Activated T-cell treated with anti-CD3 and anti-CD28 coated beads, Interleukin-2, amount 50 U/mL, for 4 hours (primary cell): ENCODE results near the gene ACY1. TPM values are rescaled to one million over a fixed set of nuclear protein-coding genes. Genes with fewer than 3 reads are reported as not detected.

Experiments used
- ATAC-seq, 2 donors: fragments of 200-7000 bp; cut with Tn5 transposase; one replicate each; pipeline ENCODE4 v1.10.0; 2021
- DNase-seq: peaks from one replicate; pipeline ENCODE4 v3.0.0-alpha.2; 2020
- H3K27me3 Mint-ChIP-seq: one replicate; pipeline ENCODE4 v1.8.0; 2021; ENCODE audit warnings: low read depth, mixed read lengths
- H3K36me3 Mint-ChIP-seq: one replicate; pipeline ENCODE4 v1.8.0; 2022; ENCODE audit warnings: mixed read lengths; ENCODE audit not compliant: insufficient read depth
- H3K4me1 Mint-ChIP-seq: one replicate; pipeline ENCODE4 v1.8.0; 2021; ENCODE audit warnings: low read depth, mixed read lengths
- H3K4me3 Mint-ChIP-seq: one replicate; pipeline ENCODE4 v1.8.0; 2021; ENCODE audit warnings: mild to moderate bottlenecking, moderate library complexity, mixed read lengths
- H3K9me3 Mint-ChIP-seq: one replicate; pipeline ENCODE4 v1.8.0; 2021; ENCODE audit warnings: mixed read lengths
- total RNA-seq, 3 donors: library from RNA; stranded (reverse); gene quantifications; one replicate each; pipeline ENCODE4 v1.2.1, GENCODE V29; 2021

ACY1 gene
- total RNA-seq, 3 donors from 2014 or later, result 47.6 to 58.1 (median 55.9) TPM

DNA sequence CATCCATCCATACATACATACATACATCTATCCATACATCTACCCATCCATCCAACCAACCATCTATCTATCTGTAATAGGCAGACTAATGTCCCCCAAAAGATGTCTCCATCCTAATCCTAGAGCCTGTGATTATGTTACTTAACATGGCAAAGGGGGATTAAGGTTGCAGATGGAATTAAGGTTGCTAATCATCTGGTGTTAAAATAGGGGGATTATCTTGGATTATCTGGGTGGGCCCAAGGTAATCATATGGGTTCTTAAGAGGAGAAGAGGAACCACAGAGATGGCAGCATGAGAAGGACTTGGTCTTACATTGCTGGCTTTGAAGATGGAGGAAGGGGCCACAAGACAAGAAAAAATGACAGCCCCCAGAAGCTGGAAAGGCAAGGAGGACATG, 27.1 kb downstream of the ACY1 start:
- no peaks in the 10 kb centered on the region for H3K27me3 Mint-ChIP-seq
- no peak overlapping the region for H3K4me3 Mint-ChIP-seq

DNA sequence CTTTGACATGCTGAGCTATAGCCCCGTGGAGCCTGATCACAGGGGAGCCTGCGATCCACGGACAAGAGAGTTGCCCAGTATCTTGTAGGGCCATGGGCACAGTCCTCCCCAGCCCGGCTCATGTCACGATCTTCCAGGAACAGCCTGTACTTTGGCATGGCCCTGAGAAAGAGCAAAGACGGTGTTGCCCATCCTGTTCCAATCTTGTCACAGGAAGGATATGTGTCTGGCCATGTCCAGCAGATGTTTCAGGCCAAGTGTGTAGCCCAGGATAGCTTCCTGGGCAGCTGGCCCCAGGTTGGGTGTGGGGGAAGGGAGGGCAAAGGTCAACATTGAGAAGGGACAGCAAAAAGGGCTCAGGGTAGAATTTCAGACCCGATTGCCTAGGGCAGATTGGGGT, 29.4 kb downstream of the ACY1 start:
- Mint-ChIP-seq H3K9me3 (no peaks in the 10 kb centered on the region), H3K4me1 (no peaks in the 10 kb centered on the region), H3K36me3 (no peaks in the 10 kb centered on the region), H3K27me3 (no peaks in the 10 kb centered on the region), H3K4me3 (no peak overlapping the region)
- ATAC-seq (no peak), DNase-seq (no peak)

More for the DNA sequence above, 27.1 kb downstream of the ACY1 start:
- Mint-ChIP-seq H3K9me3 (no peaks in the 10 kb centered on the region), H3K36me3 (no peaks in the 10 kb centered on the region), H3K4me1 (peaks cover 8% of the 10 kb centered on the region)
- ATAC-seq (no peak), DNase-seq (no peak)

DNA sequence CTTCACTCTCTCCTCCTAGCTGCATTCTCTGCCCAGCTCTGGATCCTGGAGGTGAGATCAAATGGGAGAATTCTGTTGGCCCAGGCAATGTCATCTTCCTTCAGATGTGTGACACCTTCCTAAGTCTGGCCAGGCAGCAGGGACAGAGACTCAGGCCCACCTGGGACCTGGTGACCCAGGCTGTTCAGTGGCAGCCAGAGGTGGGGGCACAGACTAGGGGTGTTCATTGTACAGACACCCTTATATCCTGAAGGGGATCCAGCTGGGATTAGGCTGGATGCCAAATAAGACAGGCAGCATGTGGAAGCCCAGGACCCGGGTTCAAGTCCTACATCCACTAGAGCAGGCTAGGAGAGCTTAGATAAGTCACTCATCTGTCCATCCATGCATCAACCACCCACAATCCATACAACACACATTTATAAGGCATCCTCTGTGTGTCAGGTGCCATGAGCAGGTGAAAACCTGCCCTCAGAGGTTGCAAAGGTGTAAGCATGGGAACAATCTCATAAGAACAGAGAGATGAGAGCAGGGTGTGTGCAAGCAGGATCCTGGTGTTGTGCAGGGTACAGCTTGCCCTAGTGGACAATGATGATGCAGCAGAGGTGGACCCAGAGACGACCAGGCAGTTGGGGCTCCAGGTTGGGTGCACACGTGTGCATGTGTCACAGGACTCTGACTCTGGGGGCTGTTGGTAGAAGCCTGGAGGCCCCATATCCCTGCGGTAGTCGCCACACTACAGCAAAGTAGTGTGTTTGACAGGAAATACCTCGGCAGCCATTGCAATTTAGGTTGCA, 30.7 kb downstream of the ACY1 start:
- Mint-ChIP-seq H3K27me3 (no peaks in the 10 kb centered on the region), H3K9me3 (no peaks in the 10 kb centered on the region), H3K36me3 (no peaks in the 10 kb centered on the region), H3K4me3 (no peak overlapping the region), H3K4me1 (no peaks in the 10 kb centered on the region)
- DNase-seq (no peak), ATAC-seq (no peak)

DNA sequence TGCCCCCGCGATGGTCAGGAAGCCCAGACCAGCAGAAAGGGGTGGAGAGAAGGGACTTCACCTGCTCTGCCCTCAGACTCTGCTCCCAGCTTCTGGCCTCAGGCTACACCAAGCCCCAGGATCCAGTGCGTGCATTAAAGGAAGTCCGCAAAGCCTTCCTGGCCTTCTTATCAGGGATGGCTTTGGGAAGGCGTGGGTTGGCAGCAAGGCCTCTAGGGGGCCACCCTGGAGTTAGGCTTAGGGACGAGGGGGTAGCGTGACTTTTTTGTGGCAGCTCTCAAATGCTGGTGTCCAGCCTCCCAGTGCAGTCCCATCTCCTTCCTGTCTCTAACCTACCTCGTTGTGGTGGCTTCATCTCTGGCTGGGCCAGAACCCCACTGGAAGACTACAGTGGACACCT, 31.3 kb downstream of the ACY1 start:
- H3K4me3 Mint-ChIP-seq, result no peak overlapping the region
- H3K4me1 Mint-ChIP-seq, result no peaks in the 10 kb centered on the region
- no peaks in the 10 kb centered on the region for H3K9me3 Mint-ChIP-seq
- ATAC-seq (no peak), DNase-seq (no peak)
- H3K27me3 Mint-ChIP-seq, result no peaks in the 10 kb centered on the region
- no peaks in the 10 kb centered on the region for H3K36me3 Mint-ChIP-seq

DNA sequence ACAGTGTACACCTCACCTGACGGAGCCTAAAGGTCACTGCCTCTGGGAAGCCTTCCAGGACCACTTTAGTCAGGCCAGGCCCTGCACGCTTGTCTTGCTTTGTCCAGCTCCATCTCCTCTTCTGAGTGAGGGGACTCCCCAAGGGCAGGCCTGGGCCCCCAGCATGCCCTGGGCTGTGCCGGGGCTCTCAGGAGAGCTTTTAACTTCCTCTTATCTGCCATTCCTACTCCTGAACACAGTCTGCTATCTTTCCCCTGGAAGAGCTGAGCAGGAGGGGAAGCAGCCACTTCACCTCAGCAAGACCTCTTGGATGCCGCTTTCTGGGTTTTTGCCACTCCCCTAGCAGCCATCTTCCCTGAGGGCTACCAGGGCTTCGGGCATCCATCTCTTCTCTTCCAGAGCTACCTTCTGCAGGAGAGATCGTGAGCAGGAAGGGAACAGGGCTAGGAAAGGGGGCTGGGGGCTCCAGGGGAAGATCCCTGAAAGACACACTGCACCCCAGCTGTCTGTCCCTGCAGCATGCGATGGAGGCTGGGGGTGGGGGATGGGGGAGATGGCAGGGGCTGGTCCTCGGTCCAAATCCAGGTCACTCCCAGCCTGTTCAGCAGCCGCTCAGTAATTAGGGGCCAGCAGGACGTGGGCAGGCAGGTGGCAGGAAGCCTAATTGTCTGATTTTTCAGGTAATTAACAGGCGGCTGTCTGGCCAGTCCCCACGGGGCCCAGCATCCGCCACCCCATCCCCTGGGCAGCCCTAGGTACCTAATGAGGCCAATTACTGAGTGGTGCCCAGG, 32.3 kb downstream of the ACY1 start:
- Mint-ChIP-seq H3K36me3 (no peaks in the 10 kb centered on the region), H3K27me3 (no peaks in the 10 kb centered on the region), H3K9me3 (no peaks in the 10 kb centered on the region), H3K4me1 (no peaks in the 10 kb centered on the region), H3K4me3 (no peak overlapping the region)
- DNase-seq (no peak), ATAC-seq (no peak)

DNA sequence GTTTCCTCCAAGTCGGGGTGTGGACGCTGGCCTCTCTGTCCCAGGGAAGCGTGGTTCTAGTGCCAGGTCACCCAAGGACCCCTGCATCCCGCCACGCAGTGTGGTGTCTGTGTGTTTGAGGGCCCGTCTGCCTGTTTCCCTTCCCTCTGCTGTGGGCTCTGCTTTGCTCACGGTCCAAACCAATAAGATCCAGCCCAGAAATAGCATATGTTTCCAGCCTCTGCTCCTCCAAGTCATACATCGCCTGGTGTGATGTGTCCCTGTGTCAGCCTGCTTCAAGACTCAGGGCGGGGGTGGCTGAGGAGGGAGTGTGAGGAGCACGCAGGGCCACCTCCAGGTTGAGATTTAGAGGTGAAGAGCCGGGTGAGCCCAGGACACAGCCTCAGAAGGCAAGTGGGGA, 34.3 kb downstream of the ACY1 start:
- Mint-ChIP-seq H3K27me3 (no peaks in the 10 kb centered on the region), H3K4me1 (no peaks in the 10 kb centered on the region), H3K4me3 (no peak overlapping the region), H3K9me3 (no peaks in the 10 kb centered on the region), H3K36me3 (no peaks in the 10 kb centered on the region)
- DNase-seq (no peak), ATAC-seq (no peak)

DNA sequence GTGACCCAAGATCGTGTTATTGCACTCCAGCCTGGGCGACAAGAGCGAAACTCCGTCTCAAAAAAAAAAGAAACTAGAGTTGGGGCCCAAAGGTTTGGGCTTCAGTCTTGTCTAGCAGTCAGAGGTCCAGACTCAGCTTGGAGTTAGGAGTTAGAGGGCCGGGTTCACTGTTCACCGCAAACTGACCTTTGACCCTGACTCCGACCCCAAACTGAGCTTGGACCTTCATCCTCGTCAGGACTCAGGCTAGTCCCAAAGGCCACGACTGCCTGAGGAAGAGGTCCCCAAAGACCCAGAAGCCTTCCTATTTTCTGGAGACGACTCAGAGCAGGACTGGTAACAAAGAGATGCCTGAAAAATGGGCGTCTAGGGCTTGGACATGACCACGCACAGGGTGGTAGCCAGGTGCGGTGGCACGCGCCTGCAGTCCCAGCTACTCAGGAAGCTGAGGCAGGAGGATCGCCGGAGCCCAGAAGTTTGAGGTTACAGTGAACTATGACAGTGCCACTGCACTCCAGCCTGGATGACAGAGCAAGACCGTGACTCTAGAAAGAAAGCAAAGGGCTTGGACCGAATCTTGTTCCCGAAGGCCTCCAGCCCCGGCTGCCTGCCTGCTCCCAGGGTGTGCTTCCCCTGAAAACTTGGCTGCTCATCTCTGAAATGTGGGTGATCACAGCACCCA, 35.1 kb downstream of the ACY1 start:
- Mint-ChIP-seq H3K27me3 (no peaks in the 10 kb centered on the region), H3K36me3 (no peaks in the 10 kb centered on the region), H3K4me1 (no peaks in the 10 kb centered on the region), H3K4me3 (no peak overlapping the region), H3K9me3 (no peaks in the 10 kb centered on the region)
- DNase-seq (no peak), ATAC-seq (no peak)

DNA sequence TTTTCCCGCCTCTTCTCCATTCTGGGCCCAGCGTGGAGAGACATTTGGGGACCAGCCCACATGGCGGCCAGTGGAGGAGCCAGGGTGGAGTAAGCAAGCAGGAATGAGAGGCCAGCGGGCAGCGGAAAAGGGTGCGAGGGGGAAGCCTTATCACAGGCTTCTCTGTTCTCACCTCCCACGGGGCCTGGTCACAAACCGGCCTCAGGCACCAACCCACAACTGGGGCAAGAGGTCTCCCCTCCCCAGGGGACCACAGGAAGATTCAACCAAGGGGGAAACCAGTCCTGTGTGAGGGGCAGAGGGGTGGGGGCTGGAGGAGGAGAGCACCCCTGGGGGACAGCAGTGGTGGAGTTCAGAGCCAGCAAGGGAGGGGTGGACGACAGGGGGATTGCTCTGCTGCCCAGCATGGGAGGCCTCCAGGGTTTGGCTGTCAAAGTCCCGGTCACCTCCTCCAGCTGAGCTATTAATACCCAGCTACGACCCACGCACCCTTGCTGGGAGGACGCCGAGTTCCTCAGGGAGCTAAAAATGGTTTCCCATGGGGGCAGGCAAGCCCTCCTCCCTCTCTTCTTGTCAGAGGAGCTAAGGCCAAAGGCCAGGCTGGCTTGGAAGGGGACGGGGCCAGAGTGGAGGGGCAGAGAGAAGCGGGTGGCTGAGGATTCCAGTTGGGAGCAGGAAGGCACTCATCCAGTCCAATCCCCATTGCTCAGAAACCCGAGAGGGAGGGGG, 36.2 kb downstream of the ACY1 start:
- no peaks in the 10 kb centered on the region for H3K36me3 Mint-ChIP-seq
- no peak for ATAC-seq

DNA sequence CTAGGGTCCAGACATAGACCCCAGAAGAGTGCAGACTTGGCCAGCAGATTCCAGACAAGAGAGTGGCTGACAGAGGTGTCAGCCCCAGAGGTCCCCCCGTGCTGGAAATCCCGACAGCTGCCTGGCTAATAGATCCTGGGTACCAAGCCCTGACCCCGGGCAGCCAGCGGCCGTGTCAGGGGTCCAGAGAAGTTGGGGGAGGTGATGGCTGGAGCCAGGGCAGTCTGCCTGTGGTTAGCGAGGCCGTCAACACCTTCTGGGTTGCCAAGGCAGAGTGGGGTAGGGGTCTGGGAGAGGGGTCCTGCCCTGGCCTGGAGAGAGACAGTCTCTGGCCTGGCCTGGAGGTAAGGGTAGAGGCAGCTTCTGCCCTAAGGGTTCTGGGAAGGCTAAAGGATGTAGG, 37.5 kb downstream of the ACY1 start:
- ATAC-seq, result no peak
- DNase-seq, result no peak
- Mint-ChIP-seq H3K4me3 (no peak overlapping the region), H3K4me1 (no peaks in the 10 kb centered on the region), H3K9me3 (no peaks in the 10 kb centered on the region), H3K36me3 (no peaks in the 10 kb centered on the region), H3K27me3 (no peaks in the 10 kb centered on the region)

More for the DNA sequence above, 36.2 kb downstream of the ACY1 start:
- H3K9me3 Mint-ChIP-seq, result no peaks in the 10 kb centered on the region
- H3K4me3 Mint-ChIP-seq, result no peak overlapping the region
- H3K27me3 Mint-ChIP-seq, result no peaks in the 10 kb centered on the region
- DNase-seq, result no peak
- H3K4me1 Mint-ChIP-seq, result no peaks in the 10 kb centered on the region

DNA sequence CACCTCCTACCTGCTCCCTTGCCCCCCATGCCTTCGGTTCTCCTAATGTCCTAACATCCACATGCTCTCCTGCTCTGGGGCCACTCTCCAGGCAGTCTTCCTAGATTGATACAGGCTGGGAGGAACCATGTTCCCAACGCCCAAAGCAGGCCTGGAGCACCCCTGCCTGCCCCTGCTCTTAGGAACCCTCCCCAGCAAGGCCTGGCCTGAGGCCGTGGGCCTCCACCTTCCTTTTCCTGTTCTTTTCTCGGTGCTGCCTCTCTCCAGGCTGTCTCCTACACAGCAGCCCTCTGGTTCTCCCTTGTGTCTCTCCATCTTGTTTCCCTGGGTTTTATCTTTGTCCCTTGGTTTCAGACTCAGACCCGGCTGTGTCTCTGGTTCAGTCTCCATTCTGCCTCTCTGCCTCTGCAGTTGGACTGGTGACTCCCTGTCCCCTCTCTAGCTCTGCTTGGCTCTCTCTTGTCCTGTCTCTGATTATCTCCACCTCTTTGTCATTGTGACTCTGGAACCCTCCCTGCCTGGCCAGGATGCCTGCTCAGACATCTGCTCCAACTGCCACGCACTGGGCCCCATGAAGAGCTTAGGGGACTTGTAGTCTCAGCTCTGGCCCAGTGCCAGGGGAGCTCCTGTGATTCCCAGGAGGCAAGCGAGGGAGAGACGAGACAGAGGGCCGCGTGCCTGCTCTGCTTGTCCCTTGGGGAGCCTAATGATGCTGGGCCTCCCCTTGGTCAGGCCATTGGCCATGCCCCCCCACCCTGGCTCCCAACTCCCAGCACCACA, 38.3 kb downstream of the ACY1 start:
- no peak for DNase-seq

DNA sequence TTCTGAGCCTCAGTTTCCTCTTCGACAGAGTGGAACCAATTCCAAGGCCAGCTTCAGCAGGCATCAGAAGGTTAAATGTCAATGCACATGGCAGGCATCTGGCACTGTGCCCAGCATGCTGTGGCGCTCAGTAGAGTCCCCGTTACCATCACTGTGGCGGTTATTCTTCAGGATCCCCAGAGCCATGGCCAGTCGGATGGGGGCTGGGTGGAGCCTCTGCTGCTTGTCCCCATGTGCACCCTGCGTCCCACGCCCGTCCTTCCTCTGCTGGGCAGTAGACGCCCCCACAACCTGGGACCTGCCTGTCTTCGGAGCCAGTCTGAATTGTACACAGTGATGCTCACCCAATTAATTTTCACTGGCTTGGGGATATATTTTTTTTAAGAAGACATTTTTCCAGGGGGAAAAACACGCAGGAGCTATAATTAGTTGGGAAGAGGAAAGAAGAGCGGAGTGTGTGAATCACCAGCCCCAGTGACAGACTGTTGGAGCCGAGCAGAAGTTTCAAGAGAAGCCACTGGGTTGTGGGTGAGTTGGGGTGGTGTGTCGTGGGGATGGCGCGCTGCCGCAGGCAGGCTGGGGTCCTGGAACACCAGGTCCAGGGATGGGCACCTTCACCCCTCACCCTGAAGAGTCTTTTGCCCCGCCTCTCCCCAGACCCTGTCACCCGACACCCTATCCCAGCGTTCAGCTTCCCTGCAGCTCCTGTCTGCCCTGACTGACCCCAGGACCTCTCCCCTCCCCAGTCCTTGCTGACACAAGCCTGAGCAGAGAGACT, 39.2 kb downstream of the ACY1 start:
- Mint-ChIP-seq H3K4me3 (no peak overlapping the region), H3K36me3 (no peaks in the 10 kb centered on the region), H3K9me3 (no peaks in the 10 kb centered on the region), H3K4me1 (no peaks in the 10 kb centered on the region), H3K27me3 (no peaks in the 10 kb centered on the region)
- DNase-seq, result no peak
- no peak for ATAC-seq

More for the DNA sequence above, 38.3 kb downstream of the ACY1 start:
- H3K4me1 Mint-ChIP-seq, result no peaks in the 10 kb centered on the region
- no peaks in the 10 kb centered on the region for H3K36me3 Mint-ChIP-seq
- no peaks in the 10 kb centered on the region for H3K27me3 Mint-ChIP-seq
- no peak for ATAC-seq
- H3K9me3 Mint-ChIP-seq, result no peaks in the 10 kb centered on the region
- H3K4me3 Mint-ChIP-seq, result no peak overlapping the region

DNA sequence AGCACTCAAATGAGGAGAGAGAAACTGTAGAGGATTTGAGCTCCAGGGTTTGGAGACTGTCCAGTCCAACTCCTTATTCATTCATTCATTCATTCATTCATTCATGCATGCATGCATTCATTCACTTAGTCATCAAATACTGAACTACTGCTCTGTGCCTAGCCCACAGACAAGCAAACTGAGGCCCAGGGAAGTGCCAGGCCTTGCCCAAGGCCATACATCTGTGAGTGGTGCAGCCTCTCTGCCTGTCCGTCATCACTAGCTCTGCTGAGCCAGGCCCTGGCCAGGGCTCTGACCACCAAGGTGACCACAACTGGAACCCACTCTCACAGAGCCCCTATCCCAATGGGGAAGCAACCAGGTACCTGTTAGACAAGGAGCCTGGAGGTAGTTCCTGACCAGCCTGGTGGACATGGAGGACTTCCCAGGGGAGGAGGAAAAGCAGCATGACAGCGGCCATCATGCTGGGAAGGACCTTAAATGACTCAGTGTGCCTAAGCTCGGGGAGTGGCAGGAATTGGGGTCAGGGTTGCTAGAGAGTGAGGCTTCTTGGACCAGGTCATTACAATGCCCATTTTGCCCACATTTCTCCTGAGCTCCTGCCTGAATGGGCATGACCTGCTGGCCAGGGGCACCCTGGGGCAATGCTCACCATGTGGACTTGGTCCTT, 39.9 kb downstream of the ACY1 start:
- no peaks in the 10 kb centered on the region for H3K9me3 Mint-ChIP-seq
- no peaks in the 10 kb centered on the region for H3K36me3 Mint-ChIP-seq
- no peak overlapping the region for H3K4me3 Mint-ChIP-seq
- DNase-seq (no peak), ATAC-seq (no peak)
- H3K27me3 Mint-ChIP-seq, result no peaks in the 10 kb centered on the region
- H3K4me1 Mint-ChIP-seq, result no peaks in the 10 kb centered on the region
